Measurements from ENCODE around the gene WFDC1.

WFDC1 gene

DNA sequence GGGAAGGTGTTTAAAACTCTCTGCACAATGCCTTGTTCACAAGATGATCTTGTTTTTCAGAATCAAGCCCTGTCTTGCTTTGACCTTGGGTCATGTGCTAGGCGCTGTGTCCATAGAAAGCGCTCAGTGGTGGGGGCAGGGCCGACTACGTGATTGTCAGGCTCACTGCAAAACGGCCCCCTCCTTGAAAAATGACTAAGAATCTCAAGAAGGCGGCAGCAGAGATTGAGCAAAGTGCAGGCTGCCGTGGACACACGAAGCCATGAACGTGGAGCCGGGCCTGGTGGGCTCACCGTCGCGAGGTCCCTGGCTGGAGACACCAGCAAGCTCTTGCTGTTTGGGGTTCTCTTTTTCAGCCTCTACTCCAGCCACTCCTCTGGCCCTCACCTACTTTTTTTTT is 83.9 kb downstream of the WFDC1 start:
- DNase-seq (ENCODE audit: low spot score) = no peak

DNA sequence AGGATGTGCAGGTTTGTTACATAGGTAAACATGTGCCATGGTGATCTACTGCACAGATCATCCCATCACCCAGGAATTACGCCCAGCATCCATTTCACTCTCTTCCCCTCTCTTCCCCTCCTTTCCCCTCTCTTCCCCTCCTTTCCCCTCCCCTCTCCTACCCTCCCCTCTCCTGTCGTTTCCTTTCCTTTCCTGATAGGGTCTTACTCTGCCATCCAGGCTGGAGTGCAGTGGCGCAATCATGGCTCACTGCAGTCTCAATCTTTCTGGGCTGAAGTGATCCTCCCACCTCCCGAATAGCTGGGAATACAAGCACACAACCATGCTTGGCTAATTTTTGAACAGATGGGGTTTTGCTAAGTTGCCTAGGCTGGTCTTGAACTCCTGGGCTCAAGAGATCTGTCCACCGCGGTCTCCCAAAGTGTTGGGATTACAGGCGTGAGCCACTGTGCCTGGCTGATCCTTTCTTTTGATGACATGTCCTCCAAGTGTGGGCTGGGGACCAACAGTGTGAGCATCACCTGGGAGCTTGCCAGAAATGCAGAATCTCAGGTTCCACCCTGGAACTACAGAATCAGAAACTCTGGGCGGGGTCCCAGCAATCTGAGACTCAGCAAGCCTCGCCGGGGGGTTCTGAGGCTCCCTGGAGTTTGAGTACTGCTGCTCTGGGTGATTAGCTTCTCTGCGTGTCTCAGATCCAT is 84.5 kb downstream of the WFDC1 start:
- DNase-seq (ENCODE audit: low spot score) = no peak
